Muscle of back (tissue), 11 donors: ENCODE results near the gene TCOF1. TPM values are rescaled to one million over a fixed set of nuclear protein-coding genes. Genes with fewer than 3 reads are reported as not detected.
"Not testable (repeated sequence)": the region's sequence is repeated elsewhere in the genome, so short reads cannot be mapped to it uniquely, and the experiment has no call there.

Experiments used
- DNase-seq, 3 donors: peaks; one replicate each; pipeline versions ENCODE4 v3.0.0 to v3.0.0-alpha.2; 2013
- polyA plus RNA-seq, 10 donors: library from polyadenylated mRNA; unstranded; fragments of 120-200 nt; gene quantifications; one replicate each; pipeline ENCODE4 v1.2.1, GENCODE V29; 2013; ENCODE audit not compliant: insufficient read length in 10 of 10

Gene TCOF1
- polyA plus RNA-seq, 10 donors, result 15.8 to 24.8 (median 17.9) TPM

GRCh38 chr5:150404535-150404934 lies 47.0 kb downstream of the TCOF1 start:
- no peak for DNase-seq

- no peak for DNase-seq
Measured at GRCh38 chr5:150404941-150405816, 47.7 kb downstream of the TCOF1 start.

- no peak for DNase-seq
Measured at GRCh38 chr5:150406103-150406722, 48.7 kb downstream of the TCOF1 start.

- no peak for DNase-seq
Measured at GRCh38 chr5:150406723-150407095, 49.2 kb downstream of the TCOF1 start.

GRCh38 chr5:150407096-150407720 lies 49.7 kb downstream of the TCOF1 start:
- DNase-seq, result no peak

- DNase-seq, result no peak
Measured at GRCh38 chr5:150408231-150408943, 50.9 kb downstream of the TCOF1 start.

- peak; percentile 74 to 88 (median 83) for DNase-seq
Measured at GRCh38 chr5:150409638-150410523, 52.4 kb downstream of the TCOF1 start.

GRCh38 chr5:150410524-150411244 lies 53.2 kb downstream of the TCOF1 start:
- peak; percentile 66 to 90 (median 84) for DNase-seq

- peak in 1 of 3 donors; percentile 31 for DNase-seq
Measured at GRCh38 chr5:150411245-150411979, 53.9 kb downstream of the TCOF1 start.

GRCh38 chr5:150412319-150413175 lies 55.0 kb downstream of the TCOF1 start, which contains the start of gene CD74:
CD74 (minus strand) TSS chr5:150412910; CDS start chr5:150412749, 161 bp downstream.
- DNase-seq, result peak in 2 of 3 donors; percentile 59 to 78

- DNase-seq, result no peak
Measured at GRCh38 chr5:150413176-150413901, 55.8 kb downstream of the TCOF1 start.

GRCh38 chr5:150413902-150414790 lies 56.6 kb downstream of the TCOF1 start:
- DNase-seq, result not testable (repeated sequence)

GRCh38 chr5:150419630-150420270 lies 62.3 kb downstream of the TCOF1 start:
- DNase-seq, result no peak

GRCh38 chr5:150422075-150422474 lies 64.6 kb downstream of the TCOF1 start:
- DNase-seq, result no peak

GRCh38 chr5:150422758-150423157 lies 65.3 kb downstream of the TCOF1 start:
- no peak for DNase-seq

GRCh38 chr5:150426165-150426564 lies 68.7 kb downstream of the TCOF1 start:
- not testable (repeated sequence) for DNase-seq
